Measurements from ENCODE around the gene LHX3. TPM values are rescaled to one million over a fixed set of nuclear protein-coding genes. Genes with fewer than 3 reads are reported as not detected.

The LHX3 gene
- total and polyA plus RNA-seq, 4 experiments from 2014 or later: not detected

DNA sequence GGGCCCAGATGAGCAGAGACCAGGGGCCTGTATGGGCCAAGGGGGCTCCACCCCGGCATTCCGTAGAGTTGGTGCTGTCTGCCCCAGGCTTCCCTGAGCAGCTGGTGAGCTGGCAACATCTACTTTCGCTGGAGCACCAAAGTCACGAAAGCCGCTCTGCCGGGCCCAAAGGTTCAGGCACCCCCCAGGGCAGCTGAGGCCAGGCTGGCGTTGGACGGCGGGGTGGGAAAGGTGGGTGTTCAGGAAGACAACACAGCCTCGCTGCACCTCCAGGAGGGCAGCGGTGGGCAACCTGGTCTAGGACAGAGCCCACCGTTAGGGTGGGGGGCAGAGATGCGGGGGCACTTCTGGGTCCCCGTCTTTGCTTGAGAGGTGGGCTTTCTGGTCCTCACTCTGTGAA, 56.2 kb downstream of the LHX3 start:
- H3K27ac Mint-ChIP-seq: no peak overlapping the region
- Histone ChIP-seq H3K4me3 (ENCODE audit: low read length in 2 of 2) (no peak overlapping the region), H3K27me3 (ENCODE audit: insufficient read depth, low read length) (no peaks in the 10 kb centered on the region), H3K27ac (ENCODE audit: low read depth, low read length) (no peak overlapping the region), H3K4me1 (ENCODE audit: insufficient read depth, low read length) (no peaks in the 10 kb centered on the region), H3K9me3 (ENCODE audit: control insufficient read depth in 1 of 2, low read length in 2 of 2) (no peaks in the 10 kb centered on the region), H3K36me3 (ENCODE audit: insufficient read depth, low read length) (no peaks in the 10 kb centered on the region)
- no peak overlapping the region for H3K4me3 Mint-ChIP-seq
- H3K36me3 Mint-ChIP-seq: no peaks in the 10 kb centered on the region
- no peak for DNase-seq
- POLR2A ChIA-PET (ENCODE audit: partially characterized antibody): no interaction called here
- intact Hi-C loops (cut with micrococcal nuclease): no loop called here
- H3K4me1 Mint-ChIP-seq: no peaks in the 10 kb centered on the region
- no peaks in the 10 kb centered on the region for H3K9me3 Mint-ChIP-seq
- peaks cover 11 to 13% of the 10 kb centered on the region in 2 donors for H3K27me3 Mint-ChIP-seq
- CTCF ChIA-PET (ENCODE audit: partially characterized antibody): no interaction called here

DNA sequence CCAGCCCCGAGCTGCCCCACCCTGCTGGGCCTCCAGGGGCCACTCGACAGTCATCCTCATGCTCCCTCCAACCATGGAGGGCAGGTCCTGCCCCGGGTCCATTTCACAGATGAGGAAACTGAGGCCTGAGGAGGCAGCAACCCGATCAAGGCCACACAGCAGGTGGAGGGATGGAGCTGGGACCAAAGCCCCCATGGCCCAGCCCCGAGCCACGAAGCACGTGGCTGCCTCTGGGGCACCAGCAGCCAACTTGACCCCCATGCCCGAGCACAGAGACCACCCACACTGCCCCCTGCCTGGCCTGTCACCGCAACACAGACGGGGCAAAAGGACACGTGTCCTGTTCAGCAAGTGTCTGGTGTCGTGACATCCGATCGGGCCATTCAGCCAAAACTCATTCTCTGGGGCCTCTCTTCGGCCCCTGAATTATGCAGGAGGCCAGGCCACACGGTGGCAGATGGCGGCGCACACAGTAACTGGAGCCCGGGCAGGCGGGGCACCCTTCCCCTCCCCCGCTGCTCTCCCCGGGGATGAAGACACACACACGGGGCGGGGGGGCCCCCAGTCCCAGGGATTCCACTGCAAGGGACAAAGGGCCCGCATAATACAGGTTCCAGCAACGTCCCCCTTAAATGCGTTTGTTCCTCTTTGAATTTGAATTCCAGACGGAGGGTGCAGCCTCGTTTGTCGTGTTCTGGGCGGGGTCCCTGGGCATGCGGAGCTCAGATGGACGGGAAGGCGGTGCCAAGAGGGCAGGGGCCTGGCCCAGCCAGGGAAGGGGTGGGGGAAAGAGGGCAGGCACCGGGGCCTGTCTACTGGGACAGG, 56.8 kb downstream of the LHX3 start:
- Mint-ChIP-seq H3K9me3 (no peaks in the 10 kb centered on the region), H3K36me3 (no peaks in the 10 kb centered on the region), H3K4me3 (no peak overlapping the region), H3K4me1 (no peaks in the 10 kb centered on the region), H3K27me3 (peaks cover 11 to 13% of the 10 kb centered on the region in 2 donors), H3K27ac (no peak overlapping the region)
- no peak overlapping the region for H3K4me3 ChIP-seq (ENCODE audit: low read length in 2 of 2)
- ChIA-PET POLR2A (ENCODE audit: partially characterized antibody) (no interaction called here), CTCF (ENCODE audit: partially characterized antibody) (no interaction called here)
- no peaks in the 10 kb centered on the region for H3K4me1 ChIP-seq (ENCODE audit: insufficient read depth, low read length)
- DNase-seq: no peak
- no peaks in the 10 kb centered on the region for H3K9me3 ChIP-seq (ENCODE audit: control insufficient read depth in 1 of 2, low read length in 2 of 2)
- no peaks in the 10 kb centered on the region for H3K36me3 ChIP-seq (ENCODE audit: insufficient read depth, low read length)
- intact Hi-C loops (cut with micrococcal nuclease): no loop called here
- H3K27ac ChIP-seq (ENCODE audit: low read depth, low read length): no peak overlapping the region
- no peaks in the 10 kb centered on the region for H3K27me3 ChIP-seq (ENCODE audit: insufficient read depth, low read length)

DNA sequence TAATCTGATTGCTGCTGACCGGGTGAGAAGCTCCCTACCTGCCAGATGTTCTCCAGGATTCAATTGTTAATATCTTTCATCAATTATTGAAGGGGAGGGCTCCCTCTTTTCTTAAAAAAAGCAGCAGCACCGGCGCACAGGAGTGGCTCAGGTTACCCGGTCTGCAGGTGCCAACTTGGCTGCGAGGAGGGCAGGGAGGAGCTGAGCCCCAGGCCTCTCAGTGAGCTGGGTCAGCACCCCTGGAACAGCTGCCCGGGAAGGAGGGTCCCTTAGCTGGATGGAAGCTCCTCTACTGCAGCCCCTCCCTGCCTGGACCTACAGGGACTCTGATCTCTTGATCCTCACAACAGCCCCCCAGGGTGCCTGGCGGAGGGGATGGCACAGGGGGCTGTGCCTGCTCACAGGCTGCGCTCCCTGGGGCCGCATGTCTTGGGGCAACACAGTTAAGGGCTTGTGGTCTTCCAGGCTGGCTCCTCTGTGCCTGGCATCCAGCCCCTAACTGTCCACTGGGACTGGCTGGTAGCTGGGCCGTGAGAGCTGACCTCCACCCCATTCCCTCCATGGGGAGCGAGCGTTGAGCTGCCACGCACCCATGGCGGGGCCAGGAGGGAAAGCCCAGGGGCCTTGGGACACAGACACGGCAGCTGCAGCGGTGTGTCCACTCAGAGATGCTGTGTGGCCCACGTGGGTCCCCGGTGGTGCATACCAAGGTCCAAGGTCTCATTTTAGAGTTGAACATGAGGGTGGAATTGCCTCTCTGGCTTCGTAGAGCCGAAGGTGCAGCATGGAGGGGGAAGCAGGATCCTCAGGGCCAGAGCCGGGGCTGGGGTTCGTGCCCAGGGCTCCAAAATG, 57.7 kb downstream of the LHX3 start:
- H3K27ac Mint-ChIP-seq: no peak overlapping the region
- no peaks in the 10 kb centered on the region for H3K36me3 Mint-ChIP-seq
- intact Hi-C loops (cut with micrococcal nuclease): no loop called here
- DNase-seq: no peak
- H3K4me1 Mint-ChIP-seq: no peaks in the 10 kb centered on the region
- no peaks in the 10 kb centered on the region for H3K9me3 Mint-ChIP-seq
- ChIA-PET POLR2A (ENCODE audit: partially characterized antibody) (no interaction called here), CTCF (ENCODE audit: partially characterized antibody) (no interaction called here)
- Histone ChIP-seq H3K9me3 (ENCODE audit: control insufficient read depth in 1 of 2, low read length in 2 of 2) (no peaks in the 10 kb centered on the region), H3K4me3 (ENCODE audit: low read length in 2 of 2) (no peak overlapping the region), H3K27me3 (ENCODE audit: insufficient read depth, low read length) (no peaks in the 10 kb centered on the region), H3K27ac (ENCODE audit: low read depth, low read length) (no peak overlapping the region), H3K4me1 (ENCODE audit: insufficient read depth, low read length) (no peaks in the 10 kb centered on the region), H3K36me3 (ENCODE audit: insufficient read depth, low read length) (no peaks in the 10 kb centered on the region)
- no peak overlapping the region for H3K4me3 Mint-ChIP-seq
- peaks cover 8 to 13% of the 10 kb centered on the region in 2 donors for H3K27me3 Mint-ChIP-seq

Other genes with a start within 250 kb of the LHX3 start
- 10 to 100 TPM; 28.4 to 32.8 TPM for gene UBAC1, start 243.8 kb downstream of the LHX3 start, total RNA-seq
- 10 to 100 TPM; 23.0 to 27.7 TPM for gene UBAC1, start 243.8 kb downstream of the LHX3 start, polyA plus RNA-seq
- gene NACC2, start 109.8 kb downstream of the LHX3 start, total RNA-seq: 10 to 100 TPM; 11.5 to 12.2 TPM
- gene NACC2, start 109.8 kb downstream of the LHX3 start, polyA plus RNA-seq: 1 to 10 TPM in 1 of 2 donors, under 1 TPM in 1; 0.58 to 2.6 TPM
- gene TMEM250, start 86.3 kb downstream of the LHX3 start, total RNA-seq: 10 to 100 TPM; 52.1 to 55.8 TPM
- 10 to 100 TPM; 46.7 to 67.3 TPM for gene TMEM250, start 86.3 kb downstream of the LHX3 start, polyA plus RNA-seq
- 10 to 100 TPM; 14.8 to 15.0 TPM for gene QSOX2, start 40.7 kb upstream of the LHX3 start, total RNA-seq
- gene QSOX2, start 40.7 kb upstream of the LHX3 start, polyA plus RNA-seq: under 1 TPM; 0.35 to 0.87 TPM
- gene CCDC187, start 99.0 kb upstream of the LHX3 start, total RNA-seq: not detected
- not detected for gene CCDC187, start 99.0 kb upstream of the LHX3 start, polyA plus RNA-seq
- gene GPSM1, start 122.4 kb upstream of the LHX3 start, total RNA-seq: 1 to 10 TPM; 7.6 to 8.1 TPM
- gene GPSM1, start 122.4 kb upstream of the LHX3 start, polyA plus RNA-seq: 1 to 10 TPM in 1 of 2 donors, under 1 TPM in 1; 0.78 to 1.6 TPM
- gene DNLZ, start 158.6 kb upstream of the LHX3 start, total RNA-seq: 10 to 100 TPM; 26.0 to 32.3 TPM
- gene DNLZ, start 158.6 kb upstream of the LHX3 start, polyA plus RNA-seq: 10 to 100 TPM; 71.3 to 86.1 TPM
- gene CARD9, start 168.5 kb upstream of the LHX3 start, total RNA-seq: 1 to 10 TPM in 1 of 2 experiments, under 1 TPM in 1; 0.70 to 1.2 TPM
- under 1 TPM in 1 of 2 donors, not detected in 1; 0.41 TPM for gene CARD9, start 168.5 kb upstream of the LHX3 start, polyA plus RNA-seq
- gene SNAPC4, start 195.0 kb upstream of the LHX3 start, total RNA-seq: 10 to 100 TPM; 13.1 to 15.4 TPM
- gene SNAPC4, start 195.0 kb upstream of the LHX3 start, polyA plus RNA-seq: 1 to 10 TPM in 1 of 2 donors, under 1 TPM in 1; 0.35 to 2.1 TPM
- gene ENTR1, start 205.5 kb upstream of the LHX3 start, total RNA-seq: 10 to 100 TPM; 82.9 to 85.9 TPM
- gene ENTR1, start 205.5 kb upstream of the LHX3 start, polyA plus RNA-seq: 10 to 100 TPM in 1 of 2 donors, 1 to 10 TPM in 1; 8.3 to 12.7 TPM
- gene PMPCA, start 205.5 kb upstream of the LHX3 start, total RNA-seq: 10 to 100 TPM; 71.8 to 73.3 TPM
- 10 to 100 TPM; 44.2 to 45.2 TPM for gene PMPCA, start 205.5 kb upstream of the LHX3 start, polyA plus RNA-seq
- 10 to 100 TPM; 29.1 to 31.2 TPM for gene INPP5E, start 234.7 kb upstream of the LHX3 start, total RNA-seq
- 1 to 10 TPM; 2.0 to 5.0 TPM for gene INPP5E, start 234.7 kb upstream of the LHX3 start, polyA plus RNA-seq

All from CD4-positive, alpha-beta memory T cell (primary cell).